HUES64 (cell line): ENCODE results near the gene BANF1.

Source experiments
- H3K27ac ChIP-seq: 2 replicates; pipeline ENCODE4 v1.7.0; 2013; ENCODE audit warnings: low read depth, low read length, inconsistent platforms
- H3K27me3 ChIP-seq: 2 replicates; pipeline ENCODE4 v1.6.1; 2013; ENCODE audit warnings: mild to moderate bottlenecking, low read length; ENCODE audit not compliant: insufficient read depth
- H3K36me3 ChIP-seq: 2 replicates; pipeline ENCODE4 v1.6.1; 2013; ENCODE audit warnings: mild to moderate bottlenecking, low read length; ENCODE audit not compliant: insufficient read depth
- H3K4me1 ChIP-seq: 2 replicates; pipeline ENCODE4 v1.6.1; 2013; ENCODE audit warnings: mild to moderate bottlenecking, low read length, moderate library complexity; ENCODE audit not compliant: insufficient read depth
- H3K4me3 ChIP-seq: 2 replicates; pipeline ENCODE4 v1.5.1; 2013; ENCODE audit warnings: mild to moderate bottlenecking, low read length, moderate library complexity
- H3K9ac ChIP-seq: 2 replicates; pipeline ENCODE4 v1.6.1; 2013; ENCODE audit warnings: mild to moderate bottlenecking, low read depth, low read length
- H3K9me3 ChIP-seq: 2 replicates; pipeline ENCODE4 v1.6.1; 2013; ENCODE audit warnings: low read depth, low read length; ENCODE audit not compliant: insufficient read depth
- WGBS: fragments of 150-250, 120-280 bp; methylation state at CpG from one replicate; pipeline ENCODE4 v1.1.7; 2013; ENCODE audit warnings: missing lambda C conversion rate; 5-methylcytosine and 5-hydroxymethylcytosine counted together

Gene BANF1

DNA sequence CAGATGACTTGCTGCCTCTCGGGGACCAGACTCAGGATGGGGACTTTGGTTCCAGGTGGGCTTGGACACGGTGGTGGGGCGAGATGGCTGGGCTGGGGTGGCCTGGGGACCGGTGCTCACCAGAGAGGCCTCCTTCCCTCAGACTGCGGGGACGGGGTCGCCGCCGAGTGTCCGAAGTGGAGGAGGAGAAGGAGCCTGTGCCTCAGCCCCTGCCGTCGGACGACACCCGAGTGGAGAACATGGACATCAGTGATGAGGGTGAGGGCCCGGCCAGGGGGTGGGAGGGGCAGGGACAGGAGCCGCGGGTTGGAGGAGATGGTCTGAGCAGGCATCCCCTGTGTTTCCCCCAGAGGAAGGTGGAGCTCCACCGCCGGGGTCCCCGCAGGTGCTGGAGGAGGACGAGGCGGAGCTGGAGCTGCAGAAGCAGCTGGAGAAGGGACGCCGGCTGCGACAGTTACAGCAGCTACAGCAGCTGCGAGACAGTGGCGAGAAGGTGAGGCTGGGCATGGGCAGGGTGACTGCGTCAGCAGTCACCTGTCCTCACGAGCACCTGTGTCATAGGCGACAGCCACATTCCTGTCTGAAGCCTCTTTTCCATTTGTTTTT is 34.9 kb upstream of the BANF1 start:
- Histone ChIP-seq H3K4me1 (peaks cover 7% of the 10 kb centered on the region), H3K4me3 (no peak overlapping the region), H3K9me3 (no peaks in the 10 kb centered on the region), H3K27me3 (no peaks in the 10 kb centered on the region), H3K36me3 (peaks cover 69% of the 10 kb centered on the region), H3K27ac (no peak overlapping the region), H3K9ac (no peak overlapping the region)
- 96% methylated on average over 30 of the region's 30 CpGs for WGBS

GRCh38 chr11:65968600-65969482 is 33.5 kb upstream of the BANF1 start:
- H3K27ac ChIP-seq, result no peak overlapping the region
- no peak overlapping the region for H3K4me3 ChIP-seq
- H3K36me3 ChIP-seq, result peaks cover 77% of the 10 kb centered on the region
- no peaks in the 10 kb centered on the region for H3K27me3 ChIP-seq
- H3K9me3 ChIP-seq, result no peaks in the 10 kb centered on the region
- no peaks in the 10 kb centered on the region for H3K4me1 ChIP-seq
- 95% methylated on average over 15 of the region's 15 CpGs for WGBS
- no peak overlapping the region for H3K9ac ChIP-seq

DNA sequence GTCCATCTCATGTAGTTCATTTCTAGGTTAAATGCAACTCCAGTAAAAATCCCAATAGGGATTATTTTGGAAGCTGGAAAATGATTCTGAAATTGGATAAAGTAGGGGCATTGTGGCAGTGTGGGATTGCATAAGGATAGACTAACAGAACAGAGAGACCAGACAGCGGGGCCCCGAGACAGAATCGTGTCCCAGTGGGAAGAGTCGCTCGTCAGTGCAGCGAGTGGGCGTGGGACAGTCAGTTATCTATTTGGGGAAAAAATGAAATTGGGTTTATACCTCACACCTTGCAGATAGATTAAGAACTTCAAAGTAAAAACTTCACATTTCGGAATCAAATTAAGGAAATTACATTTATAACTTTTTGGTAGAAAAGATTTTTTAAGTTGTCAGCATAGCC is 30.2 kb upstream of the BANF1 start:
- Histone ChIP-seq H3K4me1 (no peaks in the 10 kb centered on the region), H3K9me3 (no peaks in the 10 kb centered on the region), H3K9ac (no peak overlapping the region), H3K27ac (no peak overlapping the region), H3K4me3 (no peak overlapping the region), H3K27me3 (no peaks in the 10 kb centered on the region), H3K36me3 (peaks cover 60% of the 10 kb centered on the region)
- WGBS, result 96% methylated on average over 7 of the region's 8 CpGs

DNA sequence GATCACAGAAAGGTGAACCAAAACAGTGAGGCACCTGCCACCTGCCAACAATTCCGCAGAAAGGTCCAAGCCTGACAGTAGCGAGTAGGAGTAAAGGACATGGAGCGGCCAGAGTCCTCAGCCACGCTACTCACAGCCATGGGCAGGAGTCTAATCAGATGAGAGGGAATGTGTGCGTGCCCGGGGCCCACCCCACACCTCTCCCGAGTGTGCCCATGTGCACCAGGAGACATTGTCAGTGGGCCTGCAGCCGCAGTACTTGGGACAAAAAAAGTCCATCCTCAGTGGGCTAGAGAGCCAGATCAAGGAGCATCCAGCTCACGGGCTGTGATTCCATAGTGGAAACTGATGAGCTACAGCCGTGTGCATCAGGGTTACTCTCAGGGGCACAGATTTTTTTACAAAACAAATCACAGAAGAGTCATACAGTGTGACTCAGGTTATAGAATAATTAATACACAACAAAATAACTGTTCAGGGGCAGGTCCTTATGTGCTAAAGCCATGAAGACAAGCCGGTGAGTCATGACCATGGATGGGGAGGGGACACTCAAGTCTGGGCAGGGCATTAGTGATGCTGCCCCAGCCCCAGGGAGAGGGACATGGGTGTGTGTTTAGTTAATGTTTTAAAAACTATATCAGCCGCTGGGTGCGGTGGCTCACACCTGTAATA is 28.7 kb upstream of the BANF1 start:
- Histone ChIP-seq H3K9ac (no peak overlapping the region), H3K4me1 (no peaks in the 10 kb centered on the region), H3K4me3 (no peak overlapping the region), H3K36me3 (peaks cover 60% of the 10 kb centered on the region), H3K27me3 (no peaks in the 10 kb centered on the region), H3K27ac (no peak overlapping the region), H3K9me3 (no peaks in the 10 kb centered on the region)
- 94% methylated on average over 13 of the region's 13 CpGs for WGBS

GRCh38 chr11:65975771-65976170 is 26.5 kb upstream of the BANF1 start:
- H3K27me3 ChIP-seq, result no peaks in the 10 kb centered on the region
- no peaks in the 10 kb centered on the region for H3K4me1 ChIP-seq
- no peaks in the 10 kb centered on the region for H3K9me3 ChIP-seq
- peaks cover 60% of the 10 kb centered on the region for H3K36me3 ChIP-seq
- H3K27ac ChIP-seq, result no peak overlapping the region
- H3K4me3 ChIP-seq, result no peak overlapping the region
- WGBS, result 92% methylated on average over 9 of the region's 9 CpGs
- no peak overlapping the region for H3K9ac ChIP-seq

- Histone ChIP-seq H3K9ac (no peak overlapping the region), H3K27ac (no peak overlapping the region), H3K36me3 (peaks cover 60% of the 10 kb centered on the region), H3K4me1 (no peaks in the 10 kb centered on the region), H3K4me3 (no peak overlapping the region), H3K9me3 (no peaks in the 10 kb centered on the region), H3K27me3 (no peaks in the 10 kb centered on the region)
- 91% methylated on average over 43 of the region's 43 CpGs for WGBS
Measured at GRCh38 chr11:65976216-65977176, 25.8 kb upstream of the BANF1 start.

- Histone ChIP-seq H3K27me3 (no peaks in the 10 kb centered on the region), H3K27ac (no peak overlapping the region), H3K4me3 (no peak overlapping the region), H3K9ac (no peak overlapping the region), H3K36me3 (peaks cover 49% of the 10 kb centered on the region), H3K4me1 (no peaks in the 10 kb centered on the region), H3K9me3 (no peaks in the 10 kb centered on the region)
- 95% methylated on average over 28 of the region's 29 CpGs for WGBS
Measured at GRCh38 chr11:65977621-65978390, 24.5 kb upstream of the BANF1 start.

GRCh38 chr11:65978391-65979238 is 23.7 kb upstream of the BANF1 start:
- WGBS, result 96% methylated on average over 34 of the region's 34 CpGs

DNA sequence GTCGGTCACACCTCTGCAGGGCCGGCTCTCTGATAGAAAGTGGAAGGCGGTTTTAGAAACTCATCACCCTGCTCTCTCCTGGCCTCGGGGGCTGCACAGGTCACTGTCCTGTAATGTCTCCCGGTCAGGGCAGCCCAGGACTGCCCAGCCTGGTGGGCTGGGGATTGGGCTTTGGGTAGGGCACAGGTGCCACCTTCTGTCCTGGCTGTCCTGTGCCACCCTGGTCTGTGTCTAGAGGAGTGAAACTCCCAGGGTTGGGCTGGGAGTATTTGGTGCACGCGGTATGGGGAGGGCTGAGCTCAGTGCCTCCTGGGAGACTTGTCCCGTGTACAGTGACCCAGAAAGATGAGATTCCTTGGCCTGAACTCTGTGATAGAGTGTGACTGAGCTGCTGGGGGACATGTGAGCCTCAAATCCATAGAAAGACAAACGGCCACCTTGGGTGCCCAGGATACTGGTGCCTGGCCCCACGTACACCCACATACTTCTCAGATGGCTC is 23.0 kb upstream of the BANF1 start:
- H3K4me1 ChIP-seq, result no peaks in the 10 kb centered on the region
- no peak overlapping the region for H3K27ac ChIP-seq
- H3K36me3 ChIP-seq, result peaks cover 41% of the 10 kb centered on the region
- no peak overlapping the region for H3K4me3 ChIP-seq
- 94% methylated on average over 10 of the region's 10 CpGs for WGBS
- no peak overlapping the region for H3K9ac ChIP-seq
- H3K9me3 ChIP-seq, result no peaks in the 10 kb centered on the region
- no peaks in the 10 kb centered on the region for H3K27me3 ChIP-seq

More at GRCh38 chr11:65978391-65979238, 23.7 kb upstream of the BANF1 start:
- Histone ChIP-seq H3K4me1 (no peaks in the 10 kb centered on the region), H3K36me3 (peaks cover 42% of the 10 kb centered on the region), H3K4me3 (no peak overlapping the region), H3K9me3 (no peaks in the 10 kb centered on the region), H3K27ac (no peak overlapping the region), H3K9ac (no peak overlapping the region), H3K27me3 (no peaks in the 10 kb centered on the region)
